GM19023 (cell line): ENCODE results near the gene SNX11.

Experiments
- ATAC-seq: cut with Tn5 transposase; IDR thresholded peaks from one replicate; pipeline ENCODE4 v1.9.1; 2021; ENCODE audit warnings: mild to moderate bottlenecking, moderate library complexity; ENCODE audit not compliant: unreplicated experiment

Gene SNX11

DNA sequence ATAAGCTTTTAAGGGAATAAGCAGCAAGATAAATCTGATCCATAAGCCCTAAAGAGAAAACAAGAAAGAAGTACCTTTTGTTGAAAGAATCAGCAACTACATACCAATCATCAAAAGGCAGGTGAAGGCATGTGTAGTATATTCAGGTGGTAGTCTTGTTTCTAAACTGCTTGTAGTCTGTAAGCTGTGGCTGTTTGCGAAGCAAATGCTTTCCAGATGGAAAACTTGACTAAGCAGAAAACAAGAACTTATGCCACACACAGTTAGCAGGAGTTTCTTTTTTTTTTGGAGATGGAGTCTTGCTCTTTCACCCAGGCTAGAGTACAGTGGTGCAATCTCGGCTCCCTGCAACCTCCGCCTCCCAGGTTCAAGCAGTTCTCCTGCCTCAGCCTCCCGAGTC is 12.0 kb upstream of the SNX11 start:
- no peak for ATAC-seq

DNA sequence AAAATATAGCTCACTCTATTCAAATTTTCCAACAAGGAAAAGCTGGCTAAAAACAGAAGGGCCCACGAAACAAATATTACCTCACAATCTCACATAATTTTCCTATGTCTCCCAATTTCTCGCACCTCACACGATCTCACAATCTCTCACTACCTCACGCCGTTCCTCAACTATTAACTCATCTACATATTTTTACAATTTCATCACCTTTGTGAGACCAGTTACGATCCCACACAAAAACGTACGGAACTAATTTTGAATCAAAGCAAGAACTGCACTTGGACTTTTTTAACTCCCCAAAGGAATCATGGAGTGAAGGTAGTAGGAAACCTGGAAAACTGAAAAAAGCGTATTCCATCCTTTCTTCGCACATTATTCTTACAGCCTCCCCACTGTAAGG is 7.4 kb upstream of the SNX11 start:
- no peak for ATAC-seq

DNA sequence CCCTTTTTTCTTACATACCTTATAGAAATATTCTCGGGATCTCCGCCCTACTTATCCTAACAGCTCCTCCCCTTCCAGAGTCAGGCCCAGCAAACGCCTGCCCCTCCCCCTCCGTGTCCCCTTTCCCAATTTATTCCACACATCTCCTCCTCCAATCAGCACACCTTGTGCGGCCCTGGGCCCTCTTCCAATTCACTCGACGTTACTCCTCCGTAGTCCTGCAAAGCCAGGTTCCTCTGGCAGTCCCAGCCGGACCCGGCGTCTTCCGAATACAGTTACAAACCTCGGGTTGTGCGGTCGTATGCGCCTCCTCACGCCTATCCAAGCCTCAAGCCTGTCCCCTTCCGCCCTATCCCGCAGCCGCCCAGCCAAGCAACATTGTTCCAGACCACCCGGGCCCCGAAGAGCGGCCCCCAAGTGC is 7.0 kb upstream of the SNX11 start:
- no peak for ATAC-seq

DNA sequence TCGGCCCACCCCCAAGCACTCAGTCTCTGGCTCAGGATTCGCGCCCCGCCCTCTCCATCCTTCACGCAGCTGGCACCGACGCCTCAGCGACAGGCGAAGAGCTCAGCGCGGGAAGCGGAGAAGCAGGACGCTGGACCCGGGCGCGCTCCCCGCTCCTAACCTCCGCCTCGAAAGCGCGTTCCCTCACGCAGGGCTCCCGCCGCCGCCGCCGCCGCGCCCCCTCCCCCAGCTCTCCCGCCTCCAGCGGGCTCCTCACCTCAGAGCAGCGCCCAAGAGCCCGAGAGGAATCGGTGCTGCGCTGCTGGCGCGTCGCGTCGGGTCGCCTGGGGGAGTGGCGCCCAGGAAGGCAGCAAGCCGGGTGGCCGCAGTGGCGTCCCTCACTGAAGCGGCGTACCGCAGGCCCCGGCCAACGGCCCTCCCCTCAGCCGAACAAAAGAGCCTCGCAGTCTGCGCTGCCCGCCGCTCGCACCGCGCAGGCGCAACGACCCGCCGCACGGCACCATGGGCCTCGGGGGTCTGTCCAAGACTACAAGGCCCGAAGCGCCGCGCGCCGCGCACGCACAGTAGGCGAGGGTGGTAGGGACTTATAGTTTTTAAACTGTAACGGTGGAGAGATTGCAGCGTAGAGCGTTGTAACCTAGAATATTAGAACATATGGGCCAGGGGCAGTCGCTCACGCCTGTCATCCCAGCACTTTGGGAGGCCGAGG is 6.4 kb upstream of the SNX11 start, which contains the start of gene CBX1:
TSS of gene CBX1 (minus strand) at position 467 of the 709 bp plus-strand sequence. CDS start 24,474 bp downstream, outside the sequence.
- ATAC-seq, result peak; percentile 88

DNA sequence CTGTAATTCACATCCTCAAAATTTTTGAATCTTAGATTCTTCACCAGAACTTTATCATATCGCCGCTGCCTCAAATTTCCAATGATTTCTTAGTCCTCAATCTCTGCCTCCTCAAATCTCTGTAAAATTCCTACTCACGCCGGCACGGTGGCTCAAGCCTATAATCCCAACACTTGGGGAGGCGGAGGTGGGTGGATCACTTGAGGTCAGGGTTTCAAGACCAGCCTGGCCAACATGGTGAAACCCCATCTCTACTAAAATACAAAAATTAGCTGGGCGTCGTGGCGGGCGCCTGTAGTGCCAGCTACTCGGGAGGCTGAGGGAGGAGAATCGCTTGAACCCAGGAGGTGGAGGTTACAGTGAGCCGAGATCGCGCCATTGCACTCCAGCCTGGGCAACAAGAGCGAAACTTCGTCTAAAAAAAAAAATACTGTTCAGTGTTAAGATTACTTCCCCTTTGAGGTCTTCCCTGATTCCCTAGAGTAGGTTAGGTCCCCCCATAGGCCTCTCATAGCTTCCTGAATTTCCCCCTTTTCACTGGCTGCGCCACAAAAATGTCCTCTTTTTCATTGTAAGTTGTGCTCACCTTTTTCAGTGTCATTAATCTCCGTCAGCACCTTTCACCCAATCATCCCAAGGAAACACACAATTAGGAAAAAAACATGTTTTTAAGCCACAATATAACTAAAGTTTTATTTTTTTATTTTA is 5.4 kb upstream of the SNX11 start:
- ATAC-seq, result no peak

DNA sequence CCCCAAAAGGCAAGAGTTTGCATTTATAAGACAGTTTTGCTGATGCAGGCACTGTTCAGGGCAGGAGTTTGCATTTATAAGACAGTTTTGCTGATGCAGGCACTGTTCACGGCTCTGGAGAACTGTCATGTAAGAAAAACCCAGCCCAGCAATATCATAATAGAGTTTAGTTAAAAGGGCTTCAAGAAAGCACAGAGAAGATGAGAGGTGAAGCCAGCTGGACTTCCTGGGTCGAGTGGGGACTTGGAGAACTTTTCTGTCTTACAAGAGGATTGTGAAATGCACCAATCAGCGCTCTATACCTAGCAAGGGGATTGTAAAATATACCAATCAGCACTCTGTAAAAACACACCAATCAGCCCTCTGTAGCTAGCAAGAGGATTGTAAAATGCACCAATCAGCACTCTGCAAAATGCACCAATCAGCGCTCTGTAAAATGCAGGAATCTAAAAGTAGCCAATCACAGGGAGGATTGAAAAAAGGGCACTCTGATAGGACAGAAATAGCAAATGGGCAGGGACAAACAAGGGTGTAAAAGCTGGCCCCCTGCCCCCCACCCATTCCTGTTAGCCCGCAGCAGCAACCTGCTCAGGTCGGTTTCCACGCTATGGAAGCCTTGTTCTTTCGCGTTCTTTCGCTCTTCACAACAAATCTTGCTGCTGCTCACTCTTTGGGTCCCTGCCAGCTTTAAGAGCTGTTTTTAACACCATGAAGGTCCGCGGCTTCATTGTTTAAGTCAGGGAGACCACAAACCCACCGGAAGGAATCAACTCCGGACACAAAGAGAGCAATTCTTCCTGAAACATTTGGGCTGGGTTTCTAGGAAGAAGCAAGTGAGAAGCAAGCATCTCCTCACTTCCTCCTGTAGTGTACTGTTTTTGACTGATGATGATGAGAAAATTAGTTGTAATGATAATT is 4.5 kb upstream of the SNX11 start:
- ATAC-seq, result no peak

DNA sequence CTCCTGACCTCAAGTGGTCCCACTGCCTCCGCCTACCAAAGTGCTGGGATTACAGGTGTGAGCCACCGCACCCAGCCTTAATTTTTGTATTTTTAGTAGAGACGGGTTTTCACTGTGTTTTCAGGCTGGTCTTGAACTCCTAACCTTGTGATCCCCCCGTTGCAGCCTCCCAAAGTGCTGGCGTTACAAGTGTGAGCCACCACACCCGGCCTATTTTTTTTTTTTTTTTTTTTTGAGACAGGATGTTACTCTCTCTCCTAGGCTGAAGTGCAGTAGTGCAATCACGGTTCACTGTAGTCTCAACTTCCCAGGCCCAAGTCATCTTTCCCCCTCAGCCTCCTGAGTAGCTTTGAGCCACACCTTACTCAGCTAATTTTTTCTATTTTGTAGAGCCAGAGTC is 3.1 kb upstream of the SNX11 start:
- no peak for ATAC-seq

DNA sequence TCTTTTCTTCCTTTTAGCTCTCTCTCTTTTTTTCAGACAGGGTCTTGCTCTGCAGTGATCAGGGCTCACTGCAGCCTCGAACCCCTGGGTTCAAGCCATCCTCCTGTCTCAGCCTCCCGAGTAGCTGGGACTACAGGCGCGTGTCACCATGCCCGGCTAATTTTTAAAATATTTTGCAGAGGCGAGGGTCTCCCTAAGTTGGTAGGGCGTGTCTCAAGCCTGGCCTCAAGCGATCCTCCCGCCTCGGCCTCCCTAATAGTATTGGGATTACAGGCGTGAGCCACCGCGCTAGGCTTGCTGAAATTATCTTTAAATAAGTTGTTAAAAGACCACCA is 797 bp upstream of the SNX11 start:
- ATAC-seq, result no peak

DNA sequence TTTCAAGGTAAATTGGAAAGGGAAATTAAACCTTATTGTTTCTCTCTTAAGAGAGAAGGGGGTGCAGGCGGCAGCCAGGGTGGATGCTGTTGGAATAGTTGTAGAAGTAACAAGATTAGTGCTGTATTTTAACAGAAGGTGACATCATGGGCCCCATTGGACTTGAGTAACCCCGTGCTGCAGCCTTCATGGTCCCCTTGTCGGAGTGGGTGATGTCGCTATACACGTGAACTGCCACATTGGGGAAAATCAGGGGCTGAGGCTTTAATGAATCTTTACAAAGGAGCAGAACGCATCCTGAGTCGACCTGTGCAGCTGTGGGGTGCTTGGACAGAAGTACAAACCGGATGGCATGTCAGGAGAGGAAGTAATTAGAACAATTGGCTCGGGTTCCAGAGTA is 3.2 kb downstream of the SNX11 start:
- no peak for ATAC-seq

DNA sequence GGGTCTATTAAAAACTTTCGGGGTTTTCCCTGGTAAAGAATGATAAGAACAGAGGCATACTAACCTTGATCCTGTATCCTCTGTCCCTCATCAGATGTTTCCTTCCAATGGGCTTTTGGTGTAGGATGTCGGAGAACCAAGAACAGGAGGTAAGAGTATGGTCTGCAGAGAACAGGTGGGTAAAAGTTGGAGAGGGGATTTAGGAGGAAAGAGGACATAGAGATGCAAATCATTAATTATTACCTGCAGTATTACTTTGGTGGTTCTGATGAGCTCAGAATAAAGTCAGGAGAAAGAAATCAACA is 4.3 kb downstream of the SNX11 start:
- ATAC-seq, result no peak

DNA sequence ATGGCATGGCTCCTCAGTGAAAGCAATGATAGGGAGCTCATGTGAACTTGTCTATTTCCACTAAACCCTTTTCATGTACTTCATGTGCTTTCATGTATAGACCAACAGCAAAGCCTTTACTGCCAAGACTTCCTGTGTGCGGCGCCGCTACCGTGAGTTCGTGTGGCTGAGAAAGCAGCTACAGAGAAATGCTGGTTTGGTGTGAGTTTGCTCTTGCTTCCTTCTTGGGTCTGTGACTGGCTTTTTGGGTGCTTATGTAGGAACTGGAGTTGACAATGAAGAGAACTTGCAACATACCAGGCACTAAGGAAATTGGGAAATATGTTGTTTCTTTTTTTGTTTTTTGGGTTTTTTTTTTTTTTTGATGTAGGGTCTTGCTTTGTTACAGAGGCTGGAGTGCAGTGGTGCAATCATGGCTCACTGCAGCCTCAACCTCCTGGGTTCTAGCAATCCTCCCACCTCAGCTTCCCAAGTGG is 5.7 kb downstream of the SNX11 start:
- ATAC-seq, result no peak

DNA sequence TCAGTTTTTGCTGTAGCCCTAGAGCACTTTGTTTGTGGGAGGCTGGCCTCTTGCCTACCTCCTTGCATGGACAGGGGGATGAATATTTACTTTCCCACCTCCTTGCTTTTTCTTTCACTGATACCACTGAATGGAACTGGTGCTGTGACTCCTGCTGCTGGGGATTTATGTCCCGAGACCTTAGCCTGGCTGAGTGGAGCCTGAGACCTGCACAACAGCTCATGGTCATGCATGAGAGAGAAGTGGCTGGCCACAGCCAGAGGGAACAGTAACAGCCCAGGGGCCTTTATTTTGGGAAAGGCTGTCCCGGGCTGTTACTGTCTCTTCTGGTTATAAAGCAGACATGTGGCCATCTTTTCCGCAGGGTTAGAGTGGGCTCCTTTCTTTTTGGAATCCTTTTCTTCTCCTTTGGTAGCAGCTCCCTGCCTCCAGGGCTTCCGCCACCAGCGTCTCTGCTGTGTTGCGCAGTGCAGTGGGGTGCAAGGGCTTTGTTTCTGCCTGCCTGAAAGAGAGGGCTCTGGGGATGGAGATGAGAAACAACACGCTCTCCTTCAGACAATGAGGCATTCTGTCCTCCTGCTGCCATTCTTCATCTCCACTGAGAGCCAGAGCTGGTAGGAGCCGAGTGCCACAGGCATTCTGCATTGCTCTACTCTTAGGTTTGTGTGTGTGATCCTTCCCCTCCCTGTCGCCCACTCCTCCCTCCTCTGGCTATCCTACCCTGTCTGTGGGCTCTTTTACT is 14.5 kb downstream of the SNX11 start:
- no peak for ATAC-seq

DNA sequence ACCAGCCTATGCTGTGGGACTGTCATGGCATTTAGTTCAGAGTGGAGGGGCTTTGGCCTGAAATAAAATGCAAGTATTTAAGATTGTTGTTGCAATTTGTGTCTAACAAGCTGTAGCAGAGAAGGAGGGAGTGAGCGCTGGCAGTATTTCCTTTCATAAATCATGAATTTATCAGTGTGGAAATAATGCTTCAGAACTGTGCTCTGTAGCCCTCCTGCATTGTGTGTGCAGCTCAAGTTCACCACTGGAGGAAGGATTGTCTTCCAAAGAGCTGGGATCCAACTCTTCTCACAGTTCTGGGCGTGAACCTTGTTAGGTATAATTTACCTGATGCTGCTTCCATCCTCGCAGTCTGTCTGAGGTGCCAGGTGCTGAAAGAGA is 15.1 kb downstream of the SNX11 start:
- no peak for ATAC-seq

DNA sequence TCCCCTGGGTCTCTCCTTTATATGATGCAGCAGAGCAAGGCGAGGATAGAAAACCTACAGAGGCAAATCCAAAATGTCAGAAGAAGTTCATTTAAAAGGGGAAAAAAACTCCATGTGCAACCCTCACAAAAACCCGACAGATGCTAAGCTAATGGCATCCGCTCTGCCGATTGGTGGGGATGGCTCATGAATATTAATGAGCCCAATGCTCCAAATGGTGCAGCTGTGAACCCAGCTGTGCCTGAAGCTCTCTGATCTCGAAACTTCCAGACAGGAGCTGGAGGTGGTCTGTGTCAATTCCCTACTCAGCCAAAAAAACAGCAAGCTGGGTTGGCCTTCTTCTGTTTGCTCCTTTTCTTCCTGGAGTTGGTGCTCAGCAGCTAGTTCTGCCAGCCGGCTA is 15.5 kb downstream of the SNX11 start:
- ATAC-seq, result no peak

DNA sequence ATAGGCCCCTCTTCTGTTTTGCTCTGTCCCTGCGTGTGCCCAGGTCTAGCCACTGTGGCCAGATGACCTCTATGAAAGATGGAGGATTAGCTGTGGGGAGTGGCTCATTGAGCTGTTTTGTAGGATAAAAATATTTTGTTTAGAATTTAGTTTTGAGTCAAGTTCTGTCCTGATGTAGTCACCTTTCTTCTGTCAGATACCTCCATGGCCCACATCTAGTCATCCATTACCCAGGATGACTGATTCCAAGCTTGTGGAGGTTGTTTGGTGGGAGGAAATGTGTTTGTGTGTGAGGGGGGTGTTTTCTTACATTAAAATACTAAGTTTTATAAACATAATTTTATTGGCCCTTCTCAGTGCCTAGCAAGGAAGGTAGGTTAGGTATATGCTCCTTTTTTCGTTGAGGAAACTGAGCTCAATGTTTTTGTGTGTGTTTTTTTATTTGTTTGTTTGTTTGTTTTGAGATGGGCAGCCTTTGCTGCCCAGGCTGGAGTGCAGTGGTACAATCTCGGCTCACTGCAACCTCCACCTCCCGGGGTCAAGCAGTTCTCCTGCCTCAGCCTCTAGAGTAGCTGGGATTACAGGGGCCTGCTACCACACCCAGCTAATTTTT is 16.3 kb downstream of the SNX11 start:
- no peak for ATAC-seq

DNA sequence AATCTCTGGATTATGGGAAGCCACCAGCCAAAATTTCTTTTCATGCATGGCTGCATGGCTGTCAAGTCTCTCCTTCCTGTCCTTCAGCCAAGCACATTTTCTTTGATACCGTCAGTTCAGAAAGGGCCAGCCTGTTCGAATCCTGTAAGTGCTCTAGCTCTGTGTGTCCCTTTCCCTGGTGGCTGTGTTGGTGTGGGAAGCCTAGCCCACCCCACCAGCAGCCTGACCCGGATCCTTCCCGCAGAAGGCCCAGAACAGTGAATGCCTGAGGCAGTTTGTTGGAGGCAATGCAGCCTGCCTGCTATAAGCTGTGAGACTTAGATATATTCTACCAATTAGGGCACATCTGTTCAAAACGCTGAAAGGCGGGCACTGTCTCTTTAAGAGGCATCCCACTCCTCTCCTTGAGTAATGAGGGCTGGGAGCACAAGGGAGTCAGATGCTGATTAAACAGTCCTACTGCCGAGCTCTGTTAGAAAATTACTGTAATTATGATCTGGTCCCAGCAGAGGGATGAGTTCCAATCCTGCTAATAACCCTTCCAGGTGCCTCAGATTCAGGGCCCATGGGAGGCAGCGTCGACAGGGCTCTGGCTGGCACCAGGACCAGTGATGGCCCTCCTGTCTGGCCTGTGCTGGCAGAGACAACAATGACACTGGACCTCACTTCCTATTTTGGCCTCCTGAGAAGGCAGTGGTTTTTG is 18.4 kb downstream of the SNX11 start:
- ATAC-seq, result no peak

DNA sequence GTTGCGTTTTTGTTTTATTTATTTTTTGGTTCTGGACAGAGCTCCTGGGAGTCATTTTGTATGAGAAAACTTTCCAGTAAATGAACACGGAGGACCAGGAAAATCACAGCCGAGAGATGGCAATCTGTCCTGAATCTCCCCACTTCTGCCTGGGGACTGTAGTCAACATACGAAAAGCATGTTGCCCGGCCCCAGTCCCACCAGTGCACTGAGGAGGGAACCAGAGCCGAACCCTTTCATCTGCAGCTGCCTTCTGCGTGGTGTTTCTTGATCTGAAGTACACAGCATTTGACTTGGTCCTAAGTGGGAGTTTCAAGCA is 18.9 kb downstream of the SNX11 start:
- no peak for ATAC-seq

DNA sequence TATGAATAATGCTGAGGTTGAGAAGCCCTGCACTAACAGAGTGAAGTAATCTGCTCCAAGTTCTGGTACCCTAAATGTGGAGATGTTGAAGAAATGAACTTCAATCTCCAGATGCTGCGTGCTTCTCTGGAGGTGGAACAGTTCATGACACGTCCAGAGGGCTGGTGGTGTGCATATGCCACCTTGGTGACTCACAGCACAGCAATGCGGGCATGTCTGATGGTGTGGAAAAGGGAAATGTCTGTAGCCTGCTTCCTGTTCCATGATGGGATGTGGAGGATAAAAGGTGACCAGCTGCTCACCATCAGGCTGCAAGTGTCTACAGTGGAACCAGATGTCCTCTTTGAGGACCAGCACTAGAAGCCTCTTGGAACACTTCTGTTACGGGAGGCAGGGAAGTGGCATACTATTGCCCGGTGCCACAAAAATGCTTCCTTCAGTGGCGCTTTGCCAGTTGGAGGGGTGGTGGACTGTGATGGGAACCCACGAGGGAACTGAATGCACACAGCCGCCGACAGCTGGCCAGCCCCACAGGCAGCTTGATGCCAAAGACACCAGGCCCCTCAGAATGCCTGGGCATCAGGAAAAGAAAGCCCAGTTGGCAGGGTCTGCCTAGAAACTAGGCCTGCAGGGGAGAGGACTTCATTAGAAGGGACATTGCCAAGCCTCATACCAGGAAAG is 19.9 kb downstream of the SNX11 start:
- no peak for ATAC-seq

DNA sequence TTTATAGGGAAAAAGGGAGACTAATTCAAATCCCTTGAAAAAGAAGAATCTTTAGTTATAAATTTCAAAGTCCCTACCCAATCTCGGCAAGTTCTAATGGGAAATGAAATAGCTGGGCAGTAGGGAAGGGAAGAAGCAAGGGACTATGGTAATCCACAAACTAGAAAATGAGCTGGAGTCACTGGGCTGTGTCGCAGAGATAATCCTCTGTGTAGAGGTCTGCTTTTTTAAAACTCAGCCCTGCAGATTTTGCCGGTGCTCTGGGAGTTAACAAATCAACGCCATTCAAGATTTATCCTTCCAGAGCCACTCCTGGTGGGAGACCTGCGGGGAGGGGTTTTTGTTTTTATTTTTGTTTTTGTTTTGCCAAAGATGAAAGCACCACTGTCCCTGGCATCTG is 20.8 kb downstream of the SNX11 start:
- ATAC-seq, result no peak

DNA sequence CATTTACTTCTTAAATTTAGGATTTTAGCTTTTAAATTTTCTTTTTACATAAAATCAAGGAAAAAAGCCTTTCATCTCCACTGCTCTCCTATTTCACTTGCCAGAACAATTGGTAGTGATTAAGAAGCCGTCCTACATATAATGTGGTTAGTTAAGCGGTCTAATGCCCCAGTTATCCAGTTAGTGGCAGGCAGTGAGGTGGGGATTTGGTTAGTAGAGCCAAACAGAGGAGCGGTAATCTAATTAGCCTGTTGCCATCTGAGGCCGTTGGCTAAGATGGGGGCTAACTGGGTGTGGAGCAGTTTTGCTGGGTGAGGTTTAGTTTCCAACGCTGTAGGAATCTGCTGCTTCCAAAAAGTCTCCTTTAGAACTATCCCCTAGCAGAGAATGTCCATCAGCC is 22.4 kb downstream of the SNX11 start:
- no peak for ATAC-seq
